NCI-H345 treated with DMSO at 0.1 percent for 48 hours (cell line): Measurements from ENCODE around the gene SLC17A3.

Experiments used
- DNase-seq: peaks from one replicate; lab custom pipeline; 2025; ENCODE audit not compliant: unreplicated experiment; lab: John Stamatoyannopoulos, UW

The SLC17A3 gene, protein sequence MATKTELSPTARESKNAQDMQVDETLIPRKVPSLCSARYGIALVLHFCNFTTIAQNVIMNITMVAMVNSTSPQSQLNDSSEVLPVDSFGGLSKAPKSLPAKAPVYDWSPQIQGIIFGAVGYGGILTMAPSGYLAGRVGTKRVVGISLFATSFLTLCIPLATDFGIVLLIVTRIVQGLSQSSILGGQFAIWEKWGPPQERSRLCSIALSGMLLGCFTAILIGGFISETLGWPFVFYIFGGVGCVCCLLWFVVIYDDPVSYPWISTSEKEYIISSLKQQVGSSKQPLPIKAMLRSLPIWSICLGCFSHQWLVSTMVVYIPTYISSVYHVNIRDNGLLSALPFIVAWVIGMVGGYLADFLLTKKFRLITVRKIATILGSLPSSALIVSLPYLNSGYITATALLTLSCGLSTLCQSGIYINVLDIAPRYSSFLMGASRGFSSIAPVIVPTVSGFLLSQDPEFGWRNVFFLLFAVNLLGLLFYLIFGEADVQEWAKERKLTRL

DNA sequence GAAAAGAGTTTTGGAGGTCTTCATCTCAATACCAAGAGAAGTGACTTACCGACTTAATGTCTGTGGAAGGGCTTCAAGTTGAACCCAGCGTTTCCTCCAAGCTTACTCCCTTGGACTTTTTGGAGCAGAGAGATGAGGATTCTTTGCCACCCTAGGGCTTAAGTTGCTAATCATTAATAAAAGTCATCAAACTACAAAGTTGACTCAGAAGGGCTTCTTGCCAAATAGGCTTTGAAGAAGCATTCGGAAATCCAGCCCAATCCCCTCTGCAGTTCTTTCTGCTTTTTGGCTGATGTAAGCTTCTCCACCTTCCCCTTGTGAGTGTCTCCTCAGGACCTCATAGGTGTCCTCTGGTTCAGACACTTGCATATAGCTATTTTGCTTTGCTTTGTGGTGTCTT, at the start of gene SLC17A3:
Gene SLC17A3, minus strand, starts transcription at position 126 of the 400 bp plus-strand sequence. CDS start 5,856 bp downstream, outside the sequence.
- DNase-seq: no peak

DNA sequence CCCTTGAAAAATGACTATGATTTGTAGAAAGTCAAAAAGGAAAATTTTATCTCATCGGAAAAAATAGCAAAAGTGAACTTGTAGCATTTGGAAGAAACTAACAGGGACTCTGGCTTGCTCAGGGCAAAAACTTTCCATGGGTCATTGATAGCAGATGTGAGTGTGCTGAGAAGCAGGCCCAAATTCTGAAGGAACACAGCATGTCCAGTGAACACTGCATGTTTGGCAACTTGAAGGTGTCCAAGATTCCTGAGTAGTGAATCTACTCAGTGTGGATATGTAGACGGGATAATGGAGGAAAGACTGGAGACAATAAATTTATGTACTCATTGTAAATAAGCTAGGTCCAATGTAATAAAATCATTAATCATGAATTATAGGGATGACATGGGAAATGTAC, 48.3 kb upstream of the SLC17A3 start:
- no peak for DNase-seq

DNA sequence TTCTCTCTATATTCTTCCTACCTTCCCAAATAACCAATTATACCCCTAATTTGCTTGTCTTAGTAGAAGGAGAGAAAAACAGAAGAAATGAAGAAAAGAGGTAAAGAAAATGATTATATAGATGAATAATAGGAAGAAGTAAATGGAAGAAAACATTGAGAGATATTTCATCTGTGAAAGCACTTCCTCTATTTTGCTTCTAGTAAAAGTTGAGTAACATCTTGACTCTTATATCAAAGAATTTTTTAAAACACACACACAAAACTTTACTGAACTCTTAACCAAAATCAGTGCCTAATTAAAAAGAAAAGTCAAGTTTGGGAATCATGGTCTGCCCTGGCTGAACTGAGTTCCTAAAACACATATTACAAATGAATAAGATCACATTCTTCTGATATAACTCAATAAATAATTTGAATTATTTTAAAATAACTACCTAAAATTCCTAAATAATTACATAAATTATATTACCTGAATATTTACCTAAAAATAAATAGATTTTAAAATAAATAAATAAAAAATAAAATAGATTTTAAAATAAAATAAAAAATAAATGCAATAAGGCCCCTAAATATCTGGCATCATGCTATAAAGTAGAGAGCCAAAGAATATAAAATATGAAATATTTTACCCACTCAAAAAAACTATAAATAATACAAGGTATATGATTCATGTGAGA, 47.6 kb upstream of the SLC17A3 start:
- no peak for DNase-seq

DNA sequence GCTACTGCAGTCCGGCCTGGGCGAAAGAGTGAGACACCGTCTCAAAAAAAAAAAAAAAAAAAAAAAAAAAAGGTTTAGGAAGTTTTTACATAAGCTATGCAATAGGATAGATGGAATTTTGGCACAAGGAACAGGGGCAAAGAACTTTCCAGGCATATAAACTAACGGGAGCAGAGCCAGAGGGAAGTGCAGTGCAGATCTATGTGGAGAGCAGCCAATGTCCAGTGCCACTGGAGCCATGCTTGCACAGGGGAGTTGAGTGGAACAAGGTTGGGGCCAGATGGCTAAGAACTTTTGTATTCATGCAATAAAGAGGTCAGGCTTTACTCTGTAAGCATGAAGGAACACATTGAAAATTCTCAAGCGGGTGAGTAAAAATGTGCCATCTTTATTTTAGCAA, 45.6 kb upstream of the SLC17A3 start:
- no peak for DNase-seq

DNA sequence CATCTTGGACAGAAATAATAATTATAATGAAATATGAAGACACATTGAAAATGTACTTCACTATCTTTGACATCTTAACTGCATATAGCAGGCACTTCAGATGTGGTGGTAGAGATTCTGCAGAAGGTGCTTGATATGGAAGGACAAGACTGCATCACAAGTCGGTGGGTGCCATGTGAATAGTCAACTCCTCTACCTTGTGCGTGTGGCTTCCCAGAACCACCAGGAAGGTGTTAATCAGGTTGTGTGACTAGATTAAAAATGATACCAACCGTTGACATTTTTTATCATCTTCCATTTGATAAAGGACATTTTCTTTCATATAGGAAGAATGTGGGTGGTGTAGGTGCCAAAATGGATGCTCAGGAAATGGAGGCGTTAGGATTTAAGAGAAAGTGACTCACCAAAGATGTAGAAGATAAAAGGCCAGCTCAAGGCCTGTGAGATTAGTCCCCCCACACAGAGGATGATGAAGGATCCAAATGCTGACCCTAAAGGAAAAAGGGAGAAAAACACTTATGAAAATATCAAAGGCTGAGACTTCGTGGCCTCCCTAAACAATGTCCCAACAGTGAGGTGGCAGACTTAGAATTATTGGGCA, 44.1 kb upstream of the SLC17A3 start:
- no peak for DNase-seq

DNA sequence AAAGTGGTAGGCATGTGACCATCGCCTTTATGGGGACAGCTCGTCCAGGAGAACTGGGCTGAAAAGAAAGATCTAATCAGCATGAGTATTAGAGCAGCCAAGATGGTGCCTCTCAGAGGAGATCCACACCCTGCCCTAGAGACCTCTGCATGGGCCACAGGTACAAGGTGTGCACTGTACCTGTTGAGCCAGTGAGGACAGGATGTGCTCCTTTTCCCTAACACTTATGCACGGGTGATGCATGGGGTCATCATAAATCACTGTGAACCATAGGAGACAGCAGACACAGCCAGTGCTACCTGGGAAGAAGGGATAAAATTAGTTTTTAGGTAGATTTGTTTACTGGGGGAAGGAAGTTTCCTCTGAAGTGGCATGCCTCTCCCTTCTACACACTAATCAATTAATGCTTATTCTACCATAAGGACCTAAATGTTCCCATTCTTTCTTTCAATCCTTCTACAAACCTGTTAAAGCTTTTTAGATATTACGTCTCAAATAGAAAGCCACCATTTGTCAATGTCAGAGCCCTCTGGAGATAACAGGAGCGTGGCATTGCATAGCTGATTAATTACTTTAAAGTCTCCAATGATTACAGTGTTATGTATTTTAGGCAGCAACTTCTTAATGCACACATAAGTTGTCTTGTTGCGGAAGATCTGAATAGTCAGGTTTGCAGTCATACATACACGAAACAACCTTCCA, 42.9 kb upstream of the SLC17A3 start:
- DNase-seq: no peak

DNA sequence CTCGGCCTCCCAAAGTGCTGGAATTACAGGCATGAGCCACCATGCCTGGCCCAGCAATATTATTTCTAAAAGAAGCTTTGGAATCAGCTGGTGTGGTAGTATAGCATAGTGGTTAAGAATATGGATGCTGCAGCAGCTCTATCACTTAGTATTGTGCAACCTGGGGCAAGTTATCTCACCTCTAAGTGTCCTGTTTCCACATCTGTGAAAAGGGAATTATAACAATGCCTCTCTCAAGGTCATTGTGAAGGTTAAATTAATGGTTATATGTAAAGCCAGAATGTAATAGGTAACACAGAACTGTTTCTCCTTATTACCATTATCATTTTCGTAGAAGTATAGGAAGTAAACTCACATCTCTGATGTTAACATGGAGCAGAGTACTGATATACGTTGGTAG, 42.3 kb upstream of the SLC17A3 start:
- no peak for DNase-seq

DNA sequence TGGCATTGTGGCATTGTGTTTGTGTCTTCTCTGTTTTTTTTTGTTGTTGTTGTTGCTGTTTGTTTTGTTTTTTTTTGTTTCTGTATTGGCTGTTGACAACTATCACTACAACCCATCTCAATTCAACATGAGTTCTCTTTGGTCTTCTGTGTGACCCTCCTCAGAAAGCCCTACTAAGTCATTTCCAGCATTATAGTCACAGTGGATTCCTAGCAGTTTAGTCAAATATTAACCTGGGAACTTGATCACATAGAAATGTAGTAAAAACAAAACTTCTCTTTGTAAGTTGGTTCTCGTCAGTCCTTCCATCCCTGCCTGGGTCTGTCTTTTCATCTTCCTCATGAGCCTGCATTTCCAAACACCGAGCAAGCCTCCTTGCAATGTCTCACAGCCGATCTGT, 39.7 kb upstream of the SLC17A3 start:
- no peak for DNase-seq

DNA sequence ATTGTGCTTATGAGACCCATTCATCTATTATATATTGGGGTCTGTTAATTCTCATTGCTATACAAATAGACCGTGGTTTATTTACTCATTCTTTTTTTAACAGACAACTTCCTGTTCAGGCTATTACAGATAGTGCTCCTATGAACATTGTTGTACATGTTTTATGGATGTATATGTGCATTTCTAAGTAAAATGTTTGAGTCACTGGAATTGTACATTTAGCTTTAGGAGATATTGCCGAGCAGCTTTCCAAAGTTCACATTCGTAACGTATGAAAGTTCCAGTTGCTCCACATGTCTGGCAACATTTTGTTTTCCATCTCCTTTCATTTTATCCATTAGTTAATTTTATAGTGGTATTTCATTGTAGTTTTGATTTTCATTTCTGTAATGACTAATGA, 37.3 kb upstream of the SLC17A3 start:
- DNase-seq: no peak

DNA sequence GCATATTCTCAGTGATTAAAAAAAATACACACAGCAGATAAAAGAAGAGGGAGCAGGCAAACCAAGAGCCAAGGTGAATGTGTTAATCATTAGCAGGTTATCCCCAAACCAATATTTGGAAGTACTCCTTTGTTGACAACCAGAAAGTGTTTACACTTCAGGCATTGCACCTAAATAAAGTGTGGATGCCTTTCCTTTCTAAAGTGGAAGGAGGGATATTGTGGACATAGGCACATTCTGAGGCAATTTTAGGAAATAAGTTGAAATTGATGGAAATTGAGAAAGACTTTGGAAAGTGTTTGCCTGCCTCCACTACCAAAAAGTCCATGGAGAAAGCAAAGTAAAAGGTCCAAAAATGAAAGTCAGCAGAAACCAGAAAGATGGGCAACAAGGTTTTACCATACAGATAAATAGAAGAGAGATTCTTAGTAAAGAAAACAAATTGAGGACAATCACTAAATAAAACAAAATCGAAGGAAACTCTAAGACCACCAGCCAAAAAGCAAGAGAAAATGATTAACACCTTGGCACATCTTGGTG, 33.5 kb upstream of the SLC17A3 start:
- no peak for DNase-seq

DNA sequence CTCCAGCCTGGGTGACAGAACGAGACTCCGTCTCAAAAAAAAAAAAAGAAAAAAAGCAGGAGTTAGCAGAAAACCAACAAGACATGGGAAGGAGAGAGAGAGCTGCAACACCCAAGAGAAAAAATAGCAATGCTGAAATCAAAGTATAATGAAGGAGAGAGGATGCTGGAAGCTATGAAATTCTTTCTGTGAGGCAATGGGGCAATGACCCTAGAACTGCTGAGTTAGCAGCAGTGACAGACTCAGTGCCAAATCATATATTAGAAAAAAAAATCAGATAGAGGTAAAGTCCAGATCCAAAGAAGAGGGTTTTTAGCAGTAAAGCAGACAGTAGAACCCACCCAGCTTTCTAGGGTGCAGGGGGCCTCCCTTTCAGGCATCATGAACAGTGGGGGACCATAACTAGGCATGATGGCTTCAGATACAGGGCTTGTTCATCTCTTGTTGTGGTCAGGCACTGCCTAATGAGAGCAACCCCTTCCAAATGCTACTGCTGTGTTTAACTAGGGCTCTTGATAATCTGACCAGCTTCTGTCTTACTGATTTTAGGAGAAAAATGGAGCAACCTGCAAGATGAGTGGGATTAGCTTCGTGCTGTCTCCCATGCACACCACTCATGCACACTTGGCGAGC, 29.5 kb upstream of the SLC17A3 start:
- no peak for DNase-seq

DNA sequence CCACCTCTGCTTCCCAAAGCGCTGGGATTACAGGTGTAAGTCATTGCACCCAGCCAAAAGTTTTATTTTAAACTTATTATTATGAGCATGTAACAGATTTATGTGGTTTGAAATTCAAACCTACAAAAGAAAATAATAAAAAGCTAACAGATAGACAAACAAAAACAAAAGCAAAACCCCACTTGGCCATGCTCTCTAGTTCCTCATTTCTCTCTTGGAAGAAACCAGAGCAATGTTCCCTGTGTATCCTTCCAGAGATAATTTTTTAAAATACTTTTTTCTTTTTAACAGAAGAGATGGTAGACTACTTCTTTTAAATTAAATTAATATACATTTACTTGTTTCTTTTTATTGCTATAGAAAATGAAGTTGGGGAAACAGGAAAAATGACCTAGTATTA, 28.0 kb upstream of the SLC17A3 start:
- no peak for DNase-seq

DNA sequence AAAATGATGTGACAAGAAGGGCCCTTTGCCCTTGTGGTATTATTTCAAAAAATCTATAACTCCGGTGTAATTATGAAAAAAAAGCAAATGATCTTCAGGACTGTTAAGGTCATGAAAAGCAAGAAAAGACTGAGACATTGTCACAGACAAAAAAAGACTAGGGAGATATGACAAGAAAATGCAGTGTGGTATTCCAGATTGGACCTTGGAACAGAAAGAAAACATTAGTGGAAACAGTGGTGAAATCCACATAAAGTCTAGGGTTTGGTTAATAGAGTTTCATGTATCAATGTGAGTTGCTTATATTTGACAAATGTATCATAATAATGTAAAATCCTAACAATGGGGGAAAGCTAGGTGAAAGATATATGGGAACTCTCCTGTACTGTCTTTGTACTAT, 26.8 kb upstream of the SLC17A3 start:
- no peak for DNase-seq

DNA sequence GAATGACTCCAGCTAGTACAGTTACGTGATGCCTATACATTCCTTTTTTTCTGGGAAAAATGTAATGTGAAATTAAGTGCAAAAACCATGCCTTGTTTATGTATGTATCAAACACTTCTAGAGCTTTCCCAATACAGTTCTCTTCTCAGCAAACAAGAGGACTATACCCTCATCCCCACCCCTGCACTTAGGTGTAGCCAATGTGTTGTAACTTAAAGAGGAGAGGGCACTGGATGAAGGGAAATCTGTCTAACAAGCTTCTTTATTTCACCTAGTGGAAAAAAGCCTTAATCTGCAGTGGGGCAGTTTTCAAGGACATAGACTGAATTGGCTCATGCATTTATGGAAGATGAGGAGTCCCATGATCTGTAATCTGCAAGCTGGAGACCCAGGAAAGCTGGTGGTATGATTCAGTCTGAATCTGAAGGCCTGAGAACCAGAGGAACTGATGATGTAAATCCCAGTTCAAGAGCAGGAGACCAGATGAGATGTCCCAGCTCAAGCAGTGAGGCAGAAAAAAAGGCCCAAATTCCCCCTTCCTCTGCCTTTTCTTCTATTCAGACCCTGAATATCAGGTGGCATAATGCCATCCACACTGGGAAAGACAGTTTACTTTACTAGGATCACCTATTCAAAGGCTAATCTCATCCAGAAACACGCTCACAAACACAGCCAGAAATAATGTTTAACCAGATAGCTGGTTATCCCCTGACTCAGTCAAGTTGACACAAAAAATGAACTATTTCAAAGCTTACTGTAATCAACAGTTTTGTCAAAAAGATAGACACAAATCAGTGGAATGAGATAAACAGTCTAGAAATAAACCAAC, 25.8 kb upstream of the SLC17A3 start:
- DNase-seq: no peak

DNA sequence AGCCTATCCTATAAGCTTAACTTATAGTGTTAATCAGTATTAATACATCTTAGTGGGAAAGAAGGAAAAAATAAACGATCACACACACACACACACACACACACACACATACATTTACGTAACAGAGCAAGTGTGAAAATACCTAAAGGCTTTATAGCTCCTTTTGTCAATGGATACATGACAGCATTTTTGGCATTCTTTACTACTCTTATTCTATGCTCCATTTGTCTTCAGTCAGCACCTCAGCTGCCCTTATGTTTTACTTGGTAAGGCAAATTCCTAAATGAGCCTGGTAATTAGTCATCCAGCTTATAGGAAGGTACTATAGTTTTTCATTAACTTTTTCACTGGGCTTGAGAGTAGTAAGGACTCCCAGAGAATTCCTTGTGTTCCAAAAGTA, 25.1 kb upstream of the SLC17A3 start:
- DNase-seq: no peak

DNA sequence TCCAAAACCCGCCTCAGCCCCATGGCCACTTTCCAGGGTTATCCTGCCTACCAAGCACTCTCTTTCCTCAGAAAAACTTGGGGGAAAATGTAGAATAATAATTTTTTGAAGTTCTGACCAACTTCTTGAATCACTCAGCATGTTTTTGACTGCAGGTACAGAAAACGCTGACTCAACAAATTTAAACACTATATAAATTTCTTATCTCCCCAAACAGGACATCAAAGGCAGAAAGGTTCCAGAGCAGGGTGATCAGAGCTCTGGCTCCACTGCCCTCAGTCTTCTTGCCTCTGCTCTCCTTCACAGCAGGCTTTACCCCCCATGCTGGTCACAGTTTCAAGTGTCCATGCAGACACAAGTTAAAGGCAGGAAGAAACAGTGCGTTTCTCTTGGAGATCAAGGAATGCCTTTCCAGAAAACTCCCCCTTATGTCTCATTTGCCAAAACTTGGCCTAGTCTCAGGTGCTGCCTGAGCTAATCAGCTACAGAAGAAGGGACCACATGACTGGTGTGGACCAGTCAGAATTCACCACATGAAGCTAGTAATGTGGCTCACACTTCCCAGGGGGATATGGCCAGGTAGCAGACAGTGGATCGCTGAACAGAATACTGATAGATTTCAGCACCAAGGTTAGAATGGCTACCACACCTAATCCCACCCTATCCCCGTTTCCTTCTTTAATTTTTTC, 24.4 kb upstream of the SLC17A3 start:
- DNase-seq: no peak

DNA sequence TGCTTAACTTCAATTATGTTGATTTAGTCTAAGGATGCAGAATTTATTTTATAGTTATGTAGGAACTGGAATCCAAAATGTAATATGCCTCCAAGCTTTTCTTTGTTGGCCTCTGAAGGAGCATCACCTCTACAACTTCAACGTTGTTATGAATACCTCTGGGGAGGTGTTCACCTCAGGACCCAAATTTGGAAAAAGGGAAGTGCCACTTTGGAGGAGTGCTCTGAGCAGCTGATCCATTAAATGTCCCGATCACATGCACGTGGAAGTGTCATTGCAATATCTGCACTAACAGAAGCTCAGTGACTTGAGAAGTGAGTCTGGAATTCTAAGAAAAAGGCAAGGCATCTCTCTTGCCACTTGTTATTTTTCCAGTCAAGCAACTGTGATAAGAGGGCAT, 22.2 kb upstream of the SLC17A3 start:
- DNase-seq: no peak

DNA sequence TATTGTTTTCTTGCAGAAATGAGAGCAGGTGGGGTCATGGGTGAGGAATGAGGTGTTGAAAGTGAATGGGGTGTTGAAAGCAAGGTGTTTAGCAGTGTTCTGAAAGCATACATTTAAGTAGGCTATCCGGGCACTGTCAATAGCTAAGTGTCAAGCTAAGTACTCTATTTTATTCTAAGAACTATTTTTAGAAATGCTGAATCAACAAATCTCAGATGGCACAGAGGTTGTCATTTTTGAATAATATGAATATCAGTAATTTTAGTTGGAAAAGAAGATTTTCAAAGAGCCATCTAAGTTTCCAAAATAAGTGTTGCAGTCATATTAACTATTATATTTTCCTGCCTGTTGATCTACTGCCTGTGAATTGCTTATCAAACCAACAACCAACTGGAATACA, 21.7 kb upstream of the SLC17A3 start:
- no peak for DNase-seq

DNA sequence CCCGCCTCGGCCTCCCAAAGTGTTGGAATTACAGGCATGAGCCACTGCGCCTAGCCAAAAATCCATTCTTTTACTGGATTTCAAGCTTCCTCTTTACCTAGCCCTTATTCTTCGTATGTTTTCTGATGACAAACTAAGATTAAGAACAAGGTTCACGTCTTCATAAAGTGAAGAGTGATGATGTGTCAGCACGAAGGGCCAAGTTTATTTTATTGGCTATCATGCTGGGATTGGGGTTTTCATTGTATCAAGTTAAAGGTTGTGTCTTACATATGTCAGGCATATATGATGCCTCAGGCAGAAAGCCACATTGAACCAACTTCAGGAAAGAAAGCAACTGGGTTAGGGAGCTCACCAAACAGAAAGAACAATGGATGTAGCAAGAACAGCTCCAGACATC, 19.7 kb upstream of the SLC17A3 start:
- DNase-seq: no peak
